Loucy (cell line): ENCODE measurements around the gene TACC3.

Experiments
- H2AFZ ChIP-seq: fragments of 200-600 bp; sonication (generic); 2 replicates; pipeline ENCODE4 v1.6.0; 2016; ENCODE audit warnings: antibody characterized with exemption, mild to moderate bottlenecking, low read length, moderate library complexity
- H3F3A ChIP-seq: fragments of 200-600 bp; 2 replicates; pipeline ENCODE4 v1.6.0; 2016; ENCODE audit warnings: antibody characterized with exemption, low read depth, mild to moderate bottlenecking
- H3K27me3 ChIP-seq: fragments of 200-600 bp; sonication (generic); 2 replicates; pipeline ENCODE4 v1.6.1; 2014; ENCODE audit warnings: low read length, mild to moderate bottlenecking; ENCODE audit not compliant: insufficient read depth, poor library complexity, severe bottlenecking
- H3K36me3 ChIP-seq: fragments of 200-600 bp; sonication (generic); 2 replicates; pipeline ENCODE4 v1.6.1; 2016; ENCODE audit warnings: low read length; ENCODE audit not compliant: insufficient read depth
- H3K4me1 ChIP-seq: fragments of 200-600 bp; sonication (generic); 2 replicates; pipeline ENCODE4 v1.5.1; 2014; ENCODE audit warnings: low read length, mild to moderate bottlenecking; ENCODE audit not compliant: insufficient read depth, poor library complexity, severe bottlenecking
- H3K4me2 ChIP-seq: fragments of 200-600 bp; sonication (generic); 2 replicates; pipeline ENCODE4 v1.6.0; 2014; ENCODE audit warnings: antibody characterized with exemption, low read length, low read depth, mild to moderate bottlenecking; ENCODE audit not compliant: poor library complexity, severe bottlenecking
- H3K4me3 ChIP-seq: fragments of 200-600 bp; sonication (generic); 2 replicates; pipeline ENCODE4 v1.5.1; 2014; ENCODE audit warnings: low read length, mild to moderate bottlenecking, mixed read lengths; ENCODE audit not compliant: poor library complexity, severe bottlenecking
- H3K79me2 ChIP-seq: fragments of 200-600 bp; sonication (generic); 2 replicates; pipeline ENCODE4 v1.6.1; 2014; ENCODE audit warnings: low read length; ENCODE audit not compliant: insufficient read depth
- H3K9ac ChIP-seq: fragments of 200-600 bp; sonication (generic); 2 replicates; pipeline ENCODE4 v1.6.0; 2014; ENCODE audit warnings: mild to moderate bottlenecking, low read depth, low read length, moderate library complexity; ENCODE audit not compliant: poor library complexity, severe bottlenecking
- H3K9me2 ChIP-seq: fragments of 200-600 bp; sonication (generic); replicated peaks from 2 replicates; pipeline ENCODE4 v1.6.1; 2016; ENCODE audit warnings: low read depth, low read length, mixed read lengths
- H3K9me3 ChIP-seq: fragments of 200-600 bp; sonication (generic); 2 replicates; pipeline ENCODE4 v1.6.1; 2014; ENCODE audit warnings: mild to moderate bottlenecking, antibody characterized with exemption, low read length, low read depth; ENCODE audit not compliant: insufficient read depth
- H4K20me1 ChIP-seq: fragments of 200-600 bp; sonication (generic); 2 replicates; pipeline ENCODE4 v1.6.0; 2014; ENCODE audit warnings: antibody characterized with exemption, low read length, mild to moderate bottlenecking; ENCODE audit not compliant: insufficient read depth, poor library complexity, severe bottlenecking
- CTCF ChIP-seq: fragments of 200-600 bp; sonication (generic); conservative IDR thresholded peaks from 2 replicates; pipeline ENCODE4 v1.5.1; 2014; ENCODE audit warnings: mild to moderate bottlenecking, antibody characterized with exemption, low read length
- EZH2phosphoT487 ChIP-seq: fragments of 200-600 bp; IDR thresholded peaks from 2 replicates; pipeline ENCODE4 v1.6.1; 2018; ENCODE audit warnings: antibody characterized with exemption, mild to moderate bottlenecking, moderate library complexity, borderline replicate concordance

The TACC3 gene

GRCh38 chr4:1739358-1739757 is 18.0 kb downstream of the TACC3 start:
- no peak overlapping the region for H3K4me3 ChIP-seq
- no peaks in the 10 kb centered on the region for H3F3A ChIP-seq
- H3K27me3 ChIP-seq = no peaks in the 10 kb centered on the region
- no peaks in the 10 kb centered on the region for H3K4me1 ChIP-seq
- no peaks in the 10 kb centered on the region; the same call in 1 of the 2 replicates for H3K9me3 ChIP-seq
- H2AFZ ChIP-seq = no peak overlapping the region
- no peak overlapping the region for H3K4me2 ChIP-seq
- peaks cover 85% of the 10 kb centered on the region; the same call in 1 of the 2 replicates for H3K36me3 ChIP-seq
- H3K79me2 ChIP-seq = no peaks in the 10 kb centered on the region
- H4K20me1 ChIP-seq = no peaks in the 10 kb centered on the region
- H3K9ac ChIP-seq = no peak overlapping the region
- H3K9me2 ChIP-seq = no peaks in the 10 kb centered on the region
- TF ChIP-seq EZH2phosphoT487 (no peak), CTCF (no peak)

- no peak overlapping the region for H3K9ac ChIP-seq
- no peak for TF ChIP-seq CTCF
- no peak for TF ChIP-seq EZH2phosphoT487
- H3K36me3 ChIP-seq = peaks cover 84% of the 10 kb centered on the region; the same call in 1 of the 2 replicates
- no peaks in the 10 kb centered on the region for H3K79me2 ChIP-seq
- H3F3A ChIP-seq = no peaks in the 10 kb centered on the region
- no peaks in the 10 kb centered on the region for H4K20me1 ChIP-seq
- H3K27me3 ChIP-seq = no peaks in the 10 kb centered on the region
- no peak overlapping the region for H3K4me2 ChIP-seq
- no peaks in the 10 kb centered on the region for H3K9me2 ChIP-seq
- H3K4me1 ChIP-seq = no peaks in the 10 kb centered on the region
- H3K4me3 ChIP-seq = no peak overlapping the region
- no peak overlapping the region for H2AFZ ChIP-seq
- no peaks in the 10 kb centered on the region; the same call in 1 of the 2 replicates for H3K9me3 ChIP-seq
Observed at GRCh38 chr4:1740021-1740545, 18.8 kb downstream of the TACC3 start.

- H3K4me3 ChIP-seq = no peak overlapping the region
- peaks cover 74% of the 10 kb centered on the region; the same call in 1 of the 2 replicates for H3K36me3 ChIP-seq
- no peaks in the 10 kb centered on the region for H3K9me2 ChIP-seq
- no peak overlapping the region for H2AFZ ChIP-seq
- TF ChIP-seq EZH2phosphoT487 = no peak
- no peak for TF ChIP-seq CTCF
- H3K4me2 ChIP-seq = no peak overlapping the region
- H3K27me3 ChIP-seq = no peaks in the 10 kb centered on the region
- H3K9me3 ChIP-seq = no peaks in the 10 kb centered on the region; the same call in 1 of the 2 replicates
- no peaks in the 10 kb centered on the region for H3K4me1 ChIP-seq
- H4K20me1 ChIP-seq = no peaks in the 10 kb centered on the region
- no peak overlapping the region for H3K9ac ChIP-seq
- no peaks in the 10 kb centered on the region for H3K79me2 ChIP-seq
- H3F3A ChIP-seq = no peaks in the 10 kb centered on the region
Observed at GRCh38 chr4:1741208-1741607, 19.9 kb downstream of the TACC3 start.
